HG03196 (cell line): ENCODE data around the gene CARD19.
"Not testable (repeated sequence)": the region's sequence is repeated elsewhere in the genome, so short reads cannot be mapped to it uniquely, and the experiment has no call there.

ENCODE experiments used
- ATAC-seq: cut with Tn5 transposase; IDR thresholded peaks from one replicate; pipeline ENCODE4 v1.9.1; 2021; ENCODE audit not compliant: unreplicated experiment

Gene CARD19

GRCh38 chr9:93129691-93130500, 33.9 kb downstream of the CARD19 start:
- no peak for ATAC-seq

- ATAC-seq: no peak
These were observed 35.0 kb downstream of the CARD19 start for GRCh38 chr9:93130861-93131481.

- no peak for ATAC-seq
These were observed 35.7 kb downstream of the CARD19 start for GRCh38 chr9:93131599-93132286.

- ATAC-seq: no peak
These were observed 36.4 kb downstream of the CARD19 start for GRCh38 chr9:93132287-93132927.

- no peak for ATAC-seq
These were observed 37.1 kb downstream of the CARD19 start for GRCh38 chr9:93132946-93133680.

- ATAC-seq: peak; percentile 38
These were observed 37.6 kb downstream of the CARD19 start for GRCh38 chr9:93133681-93134014.

- peak; percentile 66 for ATAC-seq
These were observed 38.2 kb downstream of the CARD19 start, which contains the start of gene NINJ1 for GRCh38 chr9:93134015-93134739. Gene NINJ1 (minus strand): TSS chr9:93134251. CDS start chr9:93134217, 34 bp downstream.

- ATAC-seq: no peak
These were observed 38.9 kb downstream of the CARD19 start for GRCh38 chr9:93134740-93135444.

- no peak for ATAC-seq
These were observed 40.0 kb downstream of the CARD19 start for GRCh38 chr9:93136011-93136440.

GRCh38 chr9:93137362-93137761, 41.3 kb downstream of the CARD19 start:
- ATAC-seq: no peak

- no peak for ATAC-seq
These were observed 42.3 kb downstream of the CARD19 start for GRCh38 chr9:93138171-93138764.

- ATAC-seq: no peak
These were observed 43.6 kb downstream of the CARD19 start for GRCh38 chr9:93139365-93140182.

- no peak for ATAC-seq
These were observed 45.9 kb downstream of the CARD19 start for GRCh38 chr9:93141771-93142483.

- no peak for ATAC-seq
These were observed 48.0 kb downstream of the CARD19 start for GRCh38 chr9:93143830-93144530.

- not testable (repeated sequence) for ATAC-seq
These were observed 50.7 kb downstream of the CARD19 start for GRCh38 chr9:93146696-93147095.

GRCh38 chr9:93147632-93148031, 51.6 kb downstream of the CARD19 start:
- ATAC-seq: no peak

GRCh38 chr9:93148721-93149120, 52.7 kb downstream of the CARD19 start:
- no peak for ATAC-seq
